Measurements from ENCODE around the gene DNASE1L2. TPM values are rescaled to one million over a fixed set of nuclear protein-coding genes. Genes with fewer than 3 reads are reported as not detected.

The DNASE1L2 gene
- total RNA-seq, 4 donors from 2014 or later, result 0.88 to 4.5 (median 1.4) TPM

DNA sequence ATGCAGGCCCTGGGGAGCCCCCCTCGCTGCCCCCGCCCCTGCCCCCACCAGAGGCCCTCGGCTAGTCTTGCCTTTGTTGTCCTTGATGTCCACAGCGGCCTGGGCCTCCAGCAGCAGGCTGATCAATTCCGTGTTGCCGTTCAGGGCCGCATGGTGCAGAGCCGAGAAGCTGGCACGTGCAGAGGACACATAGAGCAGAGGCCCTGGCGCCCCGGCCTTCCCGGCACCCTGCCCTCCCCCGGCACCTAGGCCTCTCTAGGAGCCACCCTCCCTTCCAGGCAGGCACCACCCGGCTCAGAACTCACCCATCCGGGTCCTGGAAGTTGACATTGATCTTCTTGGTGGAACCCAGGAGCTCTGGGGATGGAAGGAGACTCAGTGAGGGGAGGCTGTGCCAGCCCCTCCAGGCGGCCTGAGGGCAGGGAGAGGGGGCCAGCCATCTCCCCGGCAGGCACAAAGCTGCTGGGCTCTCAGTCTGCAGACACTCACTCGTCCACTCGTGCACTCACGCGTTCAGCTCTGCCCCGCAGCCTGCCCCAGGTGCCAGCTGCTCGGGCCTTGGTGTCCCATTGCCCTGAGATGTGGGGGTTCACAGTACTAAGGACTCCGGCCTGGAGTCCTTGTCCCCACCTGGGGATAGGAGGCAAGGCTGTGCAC lies 46.1 kb upstream of the DNASE1L2 start:
- no peak overlapping the region for H3K4me3 ChIP-seq (replicated peaks in 1 of 3)
- TF ChIP-seq, protein P1, sequence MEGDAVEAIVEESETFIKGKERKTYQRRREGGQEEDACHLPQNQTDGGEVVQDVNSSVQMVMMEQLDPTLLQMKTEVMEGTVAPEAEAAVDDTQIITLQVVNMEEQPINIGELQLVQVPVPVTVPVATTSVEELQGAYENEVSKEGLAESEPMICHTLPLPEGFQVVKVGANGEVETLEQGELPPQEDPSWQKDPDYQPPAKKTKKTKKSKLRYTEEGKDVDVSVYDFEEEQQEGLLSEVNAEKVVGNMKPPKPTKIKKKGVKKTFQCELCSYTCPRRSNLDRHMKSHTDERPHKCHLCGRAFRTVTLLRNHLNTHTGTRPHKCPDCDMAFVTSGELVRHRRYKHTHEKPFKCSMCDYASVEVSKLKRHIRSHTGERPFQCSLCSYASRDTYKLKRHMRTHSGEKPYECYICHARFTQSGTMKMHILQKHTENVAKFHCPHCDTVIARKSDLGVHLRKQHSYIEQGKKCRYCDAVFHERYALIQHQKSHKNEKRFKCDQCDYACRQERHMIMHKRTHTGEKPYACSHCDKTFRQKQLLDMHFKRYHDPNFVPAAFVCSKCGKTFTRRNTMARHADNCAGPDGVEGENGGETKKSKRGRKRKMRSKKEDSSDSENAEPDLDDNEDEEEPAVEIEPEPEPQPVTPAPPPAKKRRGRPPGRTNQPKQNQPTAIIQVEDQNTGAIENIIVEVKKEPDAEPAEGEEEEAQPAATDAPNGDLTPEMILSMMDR (IDR thresholded peaks at IDR 0.05), result no peak
- TF ChIP-seq POLR2A (IDR thresholded peaks at IDR 0.05), result no peak
- no peaks in the 10 kb centered on the region for H3K27me3 ChIP-seq
- intact Hi-C loops (cut with DNase I), result loop anchor here (10.0 kb wide), 1 partner anchor 235 kb away; the partner anchor contains the start of gene CCNF
- no peaks in the 10 kb centered on the region for H3K9me3 ChIP-seq
- H3K4me1 ChIP-seq, result peaks cover 2 to 3% of the 10 kb centered on the region in 2 donors
- H3K36me3 ChIP-seq, result no peaks in the 10 kb centered on the region
- no peak for DNase-seq
- no peak overlapping the region for H3K27ac ChIP-seq
- 83 to 86% methylated on average over 7 to 15 of the region's 24 CpGs for WGBS, 2 donors

- TF ChIP-seq, protein P1 (IDR thresholded peaks at IDR 0.05), result no peak
- TF ChIP-seq POLR2A (IDR thresholded peaks at IDR 0.05), result no peak
- intact Hi-C loops (cut with DNase I), result loop anchor here (10.0 kb wide), 1 partner anchor 234 kb away; the partner anchor contains the start of gene CCNF
- no peak overlapping the region for H3K27ac ChIP-seq
- WGBS, 2 donors, result 81 to 86% methylated on average over 17 to 18 of the region's 25 CpGs
- H3K9me3 ChIP-seq, result no peaks in the 10 kb centered on the region
- peaks cover 10% of the 10 kb centered on the region in 2 donors for H3K4me1 ChIP-seq
- DNase-seq, result no peak
- H3K4me3 ChIP-seq (replicated peaks in 1 of 3), result no peak overlapping the region
- no peaks in the 10 kb centered on the region for H3K27me3 ChIP-seq
- no peaks in the 10 kb centered on the region for H3K36me3 ChIP-seq
These were observed 45.4 kb upstream of the DNASE1L2 start for GRCh38 chr16:2190659-2191445.

DNA sequence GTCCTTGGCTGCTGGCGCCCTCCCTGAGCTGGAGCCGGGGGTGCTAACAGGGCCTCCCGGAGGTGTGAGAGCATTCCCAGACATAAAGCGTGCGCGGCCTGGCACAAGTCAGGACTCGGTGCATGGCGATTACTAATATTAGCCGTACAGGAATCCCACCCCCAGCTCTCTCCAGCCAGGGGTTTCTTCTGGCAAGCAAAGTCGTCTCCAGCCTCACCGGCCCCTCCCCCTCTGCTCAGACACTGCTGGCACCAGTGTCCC lies 44.9 kb upstream of the DNASE1L2 start:
- DNase-seq, result no peak
- intact Hi-C loops (cut with DNase I), result loop anchor here (10.0 kb wide), 1 partner anchor 233 kb away; the partner anchor contains the start of gene CCNF
- no peaks in the 10 kb centered on the region for H3K27me3 ChIP-seq
- H3K4me1 ChIP-seq, result peaks cover 10 to 13% of the 10 kb centered on the region in 2 donors
- no peaks in the 10 kb centered on the region for H3K36me3 ChIP-seq
- H3K9me3 ChIP-seq, result no peaks in the 10 kb centered on the region
- 89 to 91% methylated on average over 8 to 9 of the region's 11 CpGs for WGBS, 2 donors
- H3K4me3 ChIP-seq (replicated peaks in 1 of 3), result no peak overlapping the region
- TF ChIP-seq POLR2A (IDR thresholded peaks at IDR 0.05), result no peak
- TF ChIP-seq, protein P1 (IDR thresholded peaks at IDR 0.05), result no peak
- no peak overlapping the region for H3K27ac ChIP-seq

- no peaks in the 10 kb centered on the region for H3K9me3 ChIP-seq
- intact Hi-C loops (cut with DNase I), result loop anchor here (10.0 kb wide), 1 partner anchor 231 kb away; the partner anchor contains the start of gene CCNF
- TF ChIP-seq POLR2A (IDR thresholded peaks at IDR 0.05), result no peak
- TF ChIP-seq, protein P1 (IDR thresholded peaks at IDR 0.05), result no peak
- no peak overlapping the region for H3K4me3 ChIP-seq (replicated peaks in 1 of 3)
- no peaks in the 10 kb centered on the region for H3K27me3 ChIP-seq
- no peak for DNase-seq
- WGBS, 2 donors, result 68 to 73% methylated on average over 6 to 9 of the region's 16 CpGs
- H3K4me1 ChIP-seq, result peaks cover 10 to 13% of the 10 kb centered on the region in 2 donors
- H3K27ac ChIP-seq, result no peak overlapping the region
- H3K36me3 ChIP-seq, result no peaks in the 10 kb centered on the region
These were observed 41.9 kb upstream of the DNASE1L2 start for GRCh38 chr16:2194166-2194834.

Measured in thyroid gland (tissue), 4 donors.